Thyroid gland (tissue), 4 donors: ENCODE results near the gene ZNF480. TPM values are rescaled to one million over a fixed set of nuclear protein-coding genes. Genes with fewer than 3 reads are reported as not detected.
"Not testable (repeated sequence)": the region's sequence is repeated elsewhere in the genome, so short reads cannot be mapped to it uniquely, and the experiment has no call there.

Experiments used
- DNase-seq, 2 donors: peaks; one replicate each; pipeline ENCODE4 v3.0.0-alpha.2; 2019
- H3K27ac ChIP-seq, 3 donors: fragments of 200-600 bp; sonication (generic); 1 replicate in 2 of 3; 2 replicates in 1 of 3; pipeline ENCODE4 v1.5.1; 2016 to 2019; ENCODE audit warnings: mild to moderate bottlenecking in 1 of 3, moderate library complexity in 1 of 3
- H3K27me3 ChIP-seq: fragments of 200-600 bp; sonication (generic); one replicate; pipeline ENCODE4 v1.5.1; 2019
- H3K36me3 ChIP-seq, 2 donors: fragments of 200-600 bp; sonication (generic); one replicate each; pipeline ENCODE4 v1.5.1; 2016 to 2019
- H3K4me1 ChIP-seq, 2 donors: fragments of 200-600 bp; sonication (generic); one replicate each; pipeline ENCODE4 v1.5.1; 2017 to 2019
- H3K4me3 ChIP-seq, 3 donors: fragments of 200-600 bp; sonication (generic); replicated peaks in 1 of 3; 1 replicate in 2 of 3; 2 replicates in 1 of 3; pipeline ENCODE4 v1.5.1; 2016; ENCODE audit warnings: mild to moderate bottlenecking in 1 of 3
- H3K9me3 ChIP-seq: fragments of 200-600 bp; sonication (generic); one replicate; pipeline ENCODE4 v1.5.1; 2017
- CTCF ChIP-seq, 6 experiments: fragments of 200-600 bp in 3 of 6; fragments of 450-650 bp in 3 of 6; sonication (generic) in 3 of 6; IDR thresholded peaks; one replicate each; pipeline ENCODE4 v1.5.1; 2016 to 2019; ENCODE audit warnings: antibody characterized with exemption in 6 of 6, mild to moderate bottlenecking in 2 of 6, inconsistent platforms in 1 of 6, moderate library complexity in 1 of 6
- POLR2A ChIP-seq, 2 donors: fragments of 450-650 bp; IDR thresholded peaks; one replicate each; pipeline ENCODE4 v1.6.1; 2017; ENCODE audit warnings: antibody characterized with exemption in 2 of 2, mild to moderate bottlenecking in 2 of 2, moderate library complexity in 1 of 2
- WGBS, 2 donors: methylation state at CpG; one replicate each; pipeline ENCODE4 v1.1.5; 2017; 5-methylcytosine and 5-hydroxymethylcytosine counted together
- intact Hi-C: fragments of 100-400 bp; cut with DNase I; formaldehyde crosslinking; loops from one replicate; pipeline ENCODE4 v1.15.1; 2023
- total RNA-seq, 4 donors: library from RNA; depleted of rRNA; stranded (reverse); fragments of >200 nt; gene quantifications; one replicate each; pipeline ENCODE4 v1.2.3, GENCODE V29; 2016

The ZNF480 gene
- total RNA-seq: 10 to 100 TPM; 12.6 to 14.4 (median 12.8) TPM

DNA sequence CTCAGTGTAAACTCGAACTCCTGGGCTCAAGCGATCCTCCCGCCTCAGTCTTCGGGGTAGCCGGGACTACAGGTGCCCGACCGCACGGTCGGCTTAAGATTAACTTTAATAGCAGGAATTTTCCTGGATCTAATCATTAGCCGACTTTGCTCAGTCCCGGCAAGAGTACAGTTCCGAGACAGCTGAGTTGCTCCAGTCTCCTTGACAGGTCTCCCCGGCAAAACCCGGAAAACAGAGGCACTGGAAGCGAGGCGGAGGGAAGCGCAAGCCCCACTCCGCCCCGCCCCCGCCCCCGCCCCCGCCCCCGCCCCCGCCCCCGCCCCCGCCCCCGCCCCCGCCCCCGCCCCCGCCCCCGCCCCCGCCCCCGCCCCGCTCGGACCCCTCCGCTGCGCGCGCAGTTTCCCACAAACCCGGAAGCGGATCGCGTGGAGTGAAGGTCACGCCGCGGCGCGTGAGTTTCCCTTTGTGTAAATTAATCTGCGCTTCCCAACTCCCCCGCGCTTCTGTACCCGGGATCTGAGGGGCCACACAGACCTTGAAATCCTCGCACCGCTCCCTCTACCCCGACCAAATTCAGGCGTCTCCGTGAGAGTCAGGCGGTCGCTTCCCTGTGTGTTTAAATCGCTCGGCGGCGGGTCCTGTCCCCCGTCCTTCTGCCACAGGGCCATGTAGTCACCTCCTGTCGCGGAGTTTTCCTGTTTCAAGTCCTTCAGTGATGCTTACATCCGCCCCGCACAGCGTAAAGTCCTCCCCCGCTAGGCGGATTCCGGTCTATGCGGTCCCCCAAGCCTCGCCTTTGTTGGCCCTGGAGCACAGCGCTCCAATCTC lies at the start of gene ZNF480:
ZNF480 (plus strand) TSS at position 397 of the 828 bp plus-strand sequence. CDS start 3,244 bp downstream, outside the sequence.
- Histone ChIP-seq H3K36me3 (peaks cover 6 to 16% of the 10 kb centered on the region in 2 donors), H3K4me1 (peaks cover 12 to 25% of the 10 kb centered on the region in 2 donors), H3K27ac (peak within 1 kb of the TSS; percentile 83 to 88 (median 84)), H3K4me3 (peak within 1 kb of the TSS; percentile 38 to 99 (median 85)), H3K27me3 (no peaks in the 10 kb centered on the region), H3K9me3 (no peaks in the 10 kb centered on the region)
- TF ChIP-seq POLR2A (IDR thresholded peaks at IDR 0.05) (peak in 1 of 2 donors; percentile 71), CTCF (IDR thresholded peaks at IDR 0.05) (peak in 1 of 6 experiments; percentile 27)
- peak; percentile 81 to 82 for DNase-seq
- 0% methylated on average over 27 to 49 of the region's 75 CpGs for WGBS, 2 donors
- intact Hi-C loops: no loop called here

- DNase-seq: peak; percentile 66 to 71
- TF ChIP-seq CTCF (IDR thresholded peaks at IDR 0.05): peak; percentile 30 to 75 (median 62)
- no peak for TF ChIP-seq POLR2A (IDR thresholded peaks at IDR 0.05)
Measured at GRCh38 chr19:52248241-52248640, 48.7 kb upstream of the ZNF480 start.

DNA sequence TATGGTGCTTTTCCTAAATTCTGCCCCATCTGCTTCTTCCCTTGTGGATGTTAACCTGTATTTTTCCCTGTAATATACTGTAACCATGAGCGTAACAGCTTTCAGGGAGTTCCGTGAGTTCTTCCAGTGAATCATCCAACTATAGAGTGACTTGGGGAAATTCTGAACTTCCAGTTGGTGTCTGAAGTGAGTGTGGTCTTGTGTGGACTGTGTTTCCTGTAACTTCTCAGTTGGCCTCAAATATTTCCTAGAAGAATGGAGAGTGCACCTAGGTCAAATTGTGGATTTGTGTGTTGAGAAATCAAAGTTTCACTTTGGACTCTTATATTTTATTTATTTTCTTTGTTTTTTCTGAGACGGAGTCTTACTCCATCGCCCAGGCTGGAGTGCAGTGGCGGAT lies 38.5 kb upstream of the ZNF480 start:
- TF ChIP-seq CTCF (IDR thresholded peaks at IDR 0.05) (no peak), POLR2A (IDR thresholded peaks at IDR 0.05) (no peak)
- no peaks in the 10 kb centered on the region for H3K36me3 ChIP-seq
- 93 to 95% methylated on average over 5 of the region's 5 CpGs for WGBS, 2 donors
- H3K4me3 ChIP-seq: no peak overlapping the region
- H3K27ac ChIP-seq: no peak overlapping the region
- H3K4me1 ChIP-seq: no peaks in the 10 kb centered on the region
- no peak for DNase-seq
- intact Hi-C loops: no loop called here
- H3K27me3 ChIP-seq: no peaks in the 10 kb centered on the region
- H3K9me3 ChIP-seq: no peaks in the 10 kb centered on the region

More at GRCh38 chr19:52248241-52248640, 48.7 kb upstream of the ZNF480 start:
- Histone ChIP-seq H3K9me3 (no peaks in the 10 kb centered on the region), H3K27ac (no peak overlapping the region), H3K27me3 (no peaks in the 10 kb centered on the region), H3K36me3 (no peaks in the 10 kb centered on the region), H3K4me3 (no peak overlapping the region), H3K4me1 (no peaks in the 10 kb centered on the region)
- WGBS, 2 donors: 8 to 12% methylated on average over 6 of the region's 6 CpGs
- intact Hi-C loops: loop anchor here (10.0 kb wide), 1 partner anchor 497 kb away; no protein-coding TSS in a partner anchor

DNA sequence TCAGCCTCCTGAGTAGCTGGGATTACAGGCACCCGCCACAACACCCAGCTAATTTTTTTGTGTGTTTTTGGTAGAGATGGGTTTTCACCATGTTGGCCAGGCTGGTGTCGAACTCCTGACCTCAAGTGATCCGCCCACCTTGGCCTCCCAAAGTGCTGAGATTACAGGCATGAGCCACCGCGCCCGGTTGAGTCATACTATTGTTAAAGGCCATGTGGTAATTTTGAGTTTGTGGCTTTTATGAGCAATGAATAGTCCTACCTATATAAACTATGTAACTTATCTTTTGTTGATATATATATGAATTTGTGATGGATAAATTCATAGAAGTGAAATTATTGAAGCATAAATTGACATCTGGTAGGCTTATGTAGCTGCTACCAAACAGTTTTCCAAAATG lies 31.4 kb upstream of the ZNF480 start:
- H3K36me3 ChIP-seq, H3K4me3 ChIP-seq, H3K9me3 ChIP-seq, H3K27ac ChIP-seq, H3K4me1 ChIP-seq, intact Hi-C loops, DNase-seq, H3K27me3 ChIP-seq: not testable (repeated sequence)
- 95% methylated on average over 6 of the region's 6 CpGs for WGBS, 2 donors

- no peaks in the 10 kb centered on the region for H3K27me3 ChIP-seq
- peak within 1 kb of the TSS; percentile 64 to 95 (median 77) for H3K4me3 ChIP-seq
- peak; percentile 98 to 99 for DNase-seq
- intact Hi-C loops: no loop called here
- no peaks in the 10 kb centered on the region for H3K9me3 ChIP-seq
- 0% methylated on average over 30 to 49 of the region's 70 CpGs for WGBS, 2 donors
- H3K27ac ChIP-seq: peak within 1 kb of the TSS; percentile 86 to 92 (median 88)
- TF ChIP-seq POLR2A (IDR thresholded peaks at IDR 0.05) (peak in 1 of 2 donors; percentile 92), CTCF (IDR thresholded peaks at IDR 0.05) (no peak)
- H3K4me1 ChIP-seq: peaks cover 17% of the 10 kb centered on the region in 2 donors
- no peaks in the 10 kb centered on the region for H3K36me3 ChIP-seq
Measured at GRCh38 chr19:52269338-52270261, 27.4 kb upstream of the ZNF480 start, which contains the start of gene ZNF766. Gene ZNF766, plus strand, starts transcription at chr19:52269587. Its CDS starts 27 bp downstream, at chr19:52269614.
